Glutamatergic neuron (in vitro differentiated cells): ENCODE data around the gene PLXDC1. TPM values are rescaled to one million over a fixed set of nuclear protein-coding genes. Genes with fewer than 3 reads are reported as not detected.

Source experiments
- DNase-seq: peaks from one replicate; pipeline ENCODE4 v3.0.0; 2022
- H3K27ac Mint-ChIP-seq: one replicate; pipeline ENCODE4 v1.8.0; 2020; ENCODE audit warnings: mild to moderate bottlenecking, mixed read lengths, inconsistent platforms; ENCODE audit not compliant: unreplicated experiment
- H3K27me3 Mint-ChIP-seq: one replicate; pipeline ENCODE4 v1.8.0; 2020; ENCODE audit warnings: mild to moderate bottlenecking, moderate library complexity, mixed read lengths, inconsistent platforms; ENCODE audit not compliant: unreplicated experiment
- H3K36me3 Mint-ChIP-seq: one replicate; pipeline ENCODE4 v1.8.0; 2020; ENCODE audit warnings: mild to moderate bottlenecking, mixed read lengths, inconsistent platforms; ENCODE audit not compliant: unreplicated experiment
- H3K4me1 Mint-ChIP-seq: one replicate; pipeline ENCODE4 v1.8.0; 2020; ENCODE audit warnings: mild to moderate bottlenecking, low read depth, mixed read lengths, inconsistent platforms; ENCODE audit not compliant: unreplicated experiment
- H3K4me3 Mint-ChIP-seq: one replicate; pipeline ENCODE4 v1.8.0; 2020; ENCODE audit warnings: mild to moderate bottlenecking, mixed read lengths, inconsistent platforms; ENCODE audit not compliant: unreplicated experiment
- H3K9me3 Mint-ChIP-seq: one replicate; pipeline ENCODE4 v1.8.0; 2020; ENCODE audit warnings: mild to moderate bottlenecking, moderate library complexity, mixed read lengths, inconsistent platforms; ENCODE audit not compliant: unreplicated experiment
- total RNA-seq: library from RNA; stranded (reverse); fragmentation: NEBNext Ultra II Directional; extraction: Animal tissue kit (Norgen Biotek cat#: 25700); gene quantifications from one replicate; pipeline ENCODE4 v1.2.1, GENCODE V29; 2021; ENCODE audit not compliant: unreplicated experiment
- TF ChIP-seq, protein P1 (sequence below): fragments of 200-600 bp; sonication (generic); IDR thresholded peaks from one replicate; pipeline ENCODE4 v1.5.0; 2021; ENCODE audit not compliant: partially characterized antibody, unreplicated experiment

The PLXDC1 gene
- total RNA-seq, 1 donor from 2014 or later, result not detected

DNA sequence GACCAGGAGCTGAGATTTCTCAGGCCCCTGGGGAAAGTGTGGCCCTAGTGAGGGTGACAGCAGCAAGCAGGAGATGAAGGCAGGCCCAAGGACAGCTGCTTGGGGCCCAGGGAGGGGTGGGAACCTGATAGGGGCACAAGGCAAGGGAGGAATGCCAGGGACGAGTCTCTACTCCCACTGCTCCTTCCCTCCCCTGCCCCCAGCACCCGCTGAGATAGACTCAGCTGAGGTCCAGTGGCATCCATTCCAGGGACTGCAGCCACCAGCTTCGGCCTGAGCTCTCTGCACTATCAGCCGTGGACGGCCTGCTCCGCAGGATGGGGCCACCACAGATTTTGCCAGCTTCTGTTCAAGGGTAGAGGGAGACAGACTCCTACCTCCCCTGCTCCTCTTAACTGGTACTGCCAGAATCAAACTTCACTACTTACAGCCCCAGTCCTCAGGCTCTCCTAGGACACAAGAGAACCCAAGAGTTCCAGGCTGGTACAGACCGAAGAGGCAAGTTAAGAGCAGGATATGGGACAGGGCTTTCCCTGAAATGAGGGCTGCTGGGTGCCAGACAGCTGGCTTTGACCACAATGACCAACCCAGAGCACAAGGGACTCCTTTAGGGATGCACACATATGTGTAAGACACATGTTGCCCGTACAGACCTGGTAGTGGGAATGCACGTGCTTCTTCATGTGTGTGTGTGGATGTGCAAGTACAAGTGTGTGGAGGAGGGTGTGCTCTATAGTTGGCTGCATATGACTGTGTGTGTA, 40.5 kb upstream of the PLXDC1 start:
- peaks cover 28% of the 10 kb centered on the region for H3K4me1 Mint-ChIP-seq
- H3K27ac Mint-ChIP-seq, result no peak overlapping the region
- DNase-seq, result no peak
- peaks cover 2% of the 10 kb centered on the region for H3K9me3 Mint-ChIP-seq
- peak overlapping the region; percentile 60 for H3K4me3 Mint-ChIP-seq
- peaks cover 5% of the 10 kb centered on the region for H3K36me3 Mint-ChIP-seq
- TF ChIP-seq, protein P1, sequence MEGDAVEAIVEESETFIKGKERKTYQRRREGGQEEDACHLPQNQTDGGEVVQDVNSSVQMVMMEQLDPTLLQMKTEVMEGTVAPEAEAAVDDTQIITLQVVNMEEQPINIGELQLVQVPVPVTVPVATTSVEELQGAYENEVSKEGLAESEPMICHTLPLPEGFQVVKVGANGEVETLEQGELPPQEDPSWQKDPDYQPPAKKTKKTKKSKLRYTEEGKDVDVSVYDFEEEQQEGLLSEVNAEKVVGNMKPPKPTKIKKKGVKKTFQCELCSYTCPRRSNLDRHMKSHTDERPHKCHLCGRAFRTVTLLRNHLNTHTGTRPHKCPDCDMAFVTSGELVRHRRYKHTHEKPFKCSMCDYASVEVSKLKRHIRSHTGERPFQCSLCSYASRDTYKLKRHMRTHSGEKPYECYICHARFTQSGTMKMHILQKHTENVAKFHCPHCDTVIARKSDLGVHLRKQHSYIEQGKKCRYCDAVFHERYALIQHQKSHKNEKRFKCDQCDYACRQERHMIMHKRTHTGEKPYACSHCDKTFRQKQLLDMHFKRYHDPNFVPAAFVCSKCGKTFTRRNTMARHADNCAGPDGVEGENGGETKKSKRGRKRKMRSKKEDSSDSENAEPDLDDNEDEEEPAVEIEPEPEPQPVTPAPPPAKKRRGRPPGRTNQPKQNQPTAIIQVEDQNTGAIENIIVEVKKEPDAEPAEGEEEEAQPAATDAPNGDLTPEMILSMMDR, result no peak
- H3K27me3 Mint-ChIP-seq, result peaks cover 3% of the 10 kb centered on the region

DNA sequence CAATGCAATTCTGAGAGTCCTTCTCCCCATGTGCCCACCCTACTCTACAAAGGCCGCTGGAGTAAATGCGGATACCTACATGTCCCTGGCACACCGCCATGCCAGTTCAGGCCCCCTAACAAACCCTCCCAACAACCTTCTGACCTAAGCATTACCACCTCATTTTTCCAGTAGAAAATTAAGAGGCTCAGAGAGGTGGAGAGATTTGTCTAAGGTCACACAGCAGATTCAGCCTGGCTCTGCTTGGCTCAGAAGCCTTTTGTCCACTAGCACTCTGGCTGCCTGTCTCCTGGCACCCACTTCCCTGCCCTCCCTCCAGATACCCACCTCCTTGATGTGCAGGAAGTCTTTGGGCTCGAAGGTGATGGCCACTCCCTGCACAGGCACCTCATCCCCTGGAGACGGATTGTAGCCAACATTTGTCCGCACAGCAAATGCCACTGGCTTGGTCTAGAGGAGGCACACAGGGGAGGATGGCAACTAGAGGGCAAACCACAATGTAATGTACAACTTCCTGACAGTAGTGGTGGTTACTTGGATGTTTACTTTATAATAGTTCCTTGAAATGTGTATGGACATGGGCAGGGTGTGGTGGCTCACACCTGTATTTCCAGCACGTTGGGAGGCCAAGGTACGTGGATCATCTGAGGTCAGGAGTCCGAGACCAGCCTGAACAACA, 35.9 kb upstream of the PLXDC1 start:
- Mint-ChIP-seq H3K27me3 (peaks cover 2% of the 10 kb centered on the region), H3K4me3 (no peak overlapping the region), H3K9me3 (no peaks in the 10 kb centered on the region), H3K27ac (no peak overlapping the region), H3K36me3 (peaks cover 8% of the 10 kb centered on the region), H3K4me1 (peaks cover 3% of the 10 kb centered on the region)
- TF ChIP-seq, protein P1, result no peak
- no peak for DNase-seq

DNA sequence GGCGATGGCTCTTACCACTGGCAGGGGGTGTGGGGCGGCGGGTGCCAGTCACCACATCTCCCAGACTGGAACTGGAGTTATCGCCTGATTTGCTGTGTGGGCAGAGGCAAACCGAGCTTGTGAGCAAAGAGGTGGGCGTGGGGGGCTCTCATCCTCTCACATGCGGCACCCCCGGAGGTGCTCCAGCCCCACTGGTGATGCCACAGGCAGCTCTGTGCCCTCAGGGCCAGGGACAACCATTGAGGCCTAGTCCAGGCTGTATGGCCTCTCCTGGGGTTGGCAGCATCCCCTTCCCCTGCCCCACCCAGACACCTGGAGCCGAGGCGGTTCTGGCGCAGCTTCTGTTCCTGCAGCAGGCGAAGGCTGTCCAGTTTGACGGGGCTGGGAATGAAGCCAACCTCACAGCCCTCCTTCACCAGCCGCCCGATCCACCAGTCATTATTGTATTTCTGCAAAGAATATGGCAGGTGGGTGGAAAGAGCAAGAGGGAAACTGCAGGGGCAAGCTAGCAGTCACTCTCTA, 35.1 kb upstream of the PLXDC1 start:
- Mint-ChIP-seq H3K27me3 (peaks cover 2% of the 10 kb centered on the region), H3K9me3 (no peaks in the 10 kb centered on the region), H3K4me3 (no peak overlapping the region), H3K36me3 (peaks cover 7% of the 10 kb centered on the region), H3K4me1 (no peaks in the 10 kb centered on the region), H3K27ac (no peak overlapping the region)
- TF ChIP-seq, protein P1, result no peak
- no peak for DNase-seq

DNA sequence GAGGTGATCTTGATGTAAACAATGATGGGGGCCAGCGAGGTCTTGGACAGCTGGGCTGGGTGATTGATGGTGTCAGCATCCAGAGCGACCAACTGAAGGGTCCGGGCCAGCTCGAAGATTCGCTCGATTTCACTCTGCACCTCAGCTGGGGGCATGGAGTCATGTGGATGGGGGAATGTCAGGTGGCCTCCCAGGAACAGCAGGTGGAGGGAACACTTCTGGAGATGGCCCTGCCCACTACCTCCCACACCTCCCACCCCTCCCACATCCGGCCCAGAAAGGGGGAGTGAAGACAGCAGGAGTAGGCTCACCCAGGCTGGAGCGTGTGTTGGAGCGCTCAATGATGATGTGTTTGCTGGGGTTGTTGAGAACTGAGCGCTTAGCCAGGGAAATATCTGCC, 32.3 kb upstream of the PLXDC1 start:
- Mint-ChIP-seq H3K9me3 (no peaks in the 10 kb centered on the region), H3K4me1 (no peaks in the 10 kb centered on the region), H3K27me3 (peaks cover 2% of the 10 kb centered on the region), H3K27ac (no peak overlapping the region), H3K36me3 (peaks cover 7% of the 10 kb centered on the region), H3K4me3 (no peak overlapping the region)
- DNase-seq, result no peak
- TF ChIP-seq, protein P1, result no peak

DNA sequence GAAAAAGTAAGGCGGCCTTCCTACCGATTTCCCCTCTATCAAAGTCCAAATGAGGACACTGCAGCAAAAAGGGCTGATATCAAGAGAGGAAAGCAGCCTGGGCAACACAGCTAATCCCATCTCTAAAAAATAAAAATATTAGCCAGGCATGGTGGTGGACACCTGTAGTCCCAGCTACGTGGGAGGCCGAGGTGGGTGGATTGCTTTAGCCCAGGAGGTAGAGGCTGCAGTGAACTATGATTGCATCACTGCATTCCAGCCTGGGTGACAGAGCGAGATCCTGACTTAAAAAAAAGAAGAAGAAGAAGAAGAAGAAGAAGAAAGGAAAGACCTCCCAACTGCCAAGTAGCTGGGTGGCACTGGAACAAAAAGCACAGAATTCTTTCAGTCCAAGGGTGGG, 31.6 kb upstream of the PLXDC1 start:
- DNase-seq, result no peak
- peaks cover 8% of the 10 kb centered on the region for H3K36me3 Mint-ChIP-seq
- TF ChIP-seq, protein P1, result no peak
- H3K27me3 Mint-ChIP-seq, result peaks cover 2% of the 10 kb centered on the region
- peak overlapping the region; percentile 15 for H3K27ac Mint-ChIP-seq
- H3K9me3 Mint-ChIP-seq, result no peaks in the 10 kb centered on the region
- H3K4me1 Mint-ChIP-seq, result no peaks in the 10 kb centered on the region
- H3K4me3 Mint-ChIP-seq, result no peak overlapping the region
